Measurements from ENCODE around the gene CFAP157. TPM values are rescaled to one million over a fixed set of nuclear protein-coding genes. Genes with fewer than 3 reads are reported as not detected.

The CFAP157 gene
- polyA plus RNA-seq, 1 of the 3 experiments (the other 2 are of a cell fraction): 0.25 TPM

GRCh38 chr9:127698386-127698785, 8.4 kb upstream of the CFAP157 start:
- no peaks in the 10 kb centered on the region for H4K20me1 ChIP-seq (ENCODE audit: insufficient read depth)
- H3K4me3 ChIP-seq (ENCODE audit: low read depth in 2 of 2, low read length in 1 of 2): no peak overlapping the region
- CTCF ChIA-PET: interaction anchor here (1.9 kb wide), 1 partner anchor 12 kb away, joined by 4 read pairs; no protein-coding TSS in a partner anchor
- H3K4me1 ChIP-seq (ENCODE audit: control insufficient read depth in 1 of 2, insufficient read depth in 2 of 2, low read depth in 1 of 2, low read length in 1 of 2): peaks cover 0 to 14% of the 10 kb centered on the region in 2 experiments; a peak in 1 of 4 replicates
- POLR2A ChIA-PET: no interaction called here
- H3K9me3 ChIP-seq: no peaks in the 10 kb centered on the region
- no peaks in the 10 kb centered on the region for H3K27me3 ChIP-seq (ENCODE audit: insufficient read depth)
- no peak for TF ChIP-seq TCF12 (IDR thresholded peaks at IDR 0.05)
- TF ChIP-seq PBX3 (IDR thresholded peaks at IDR 0.05): no peak
- no peak for TF ChIP-seq JUND (IDR thresholded peaks at IDR 0.05)
- TF ChIP-seq TEAD4 (IDR thresholded peaks at IDR 0.05; ENCODE audit: borderline replicate concordance, insufficient read depth): no peak
- TF ChIP-seq FOSL2 (IDR thresholded peaks at IDR 0.05; ENCODE audit: borderline replicate concordance, low read depth): no peak
- TF ChIP-seq RFX5 (IDR thresholded peaks at IDR 0.05; ENCODE audit: low read length): no peak
- TF ChIP-seq CTCF (IDR thresholded peaks at IDR 0.05): no peak
- no peak for TF ChIP-seq ELF1 (IDR thresholded peaks at IDR 0.05)
- no peak for TF ChIP-seq GATA2 (CRISPR knock-in tag; IDR thresholded peaks at IDR 0.05)
- TF ChIP-seq RXRA (IDR thresholded peaks at IDR 0.05; ENCODE audit: borderline replicate concordance, low read depth): no peak
- no peak for TF ChIP-seq ZBTB33 (IDR thresholded peaks at IDR 0.05; ENCODE audit: borderline replicate concordance, low read depth)
- TF ChIP-seq REST (IDR thresholded peaks at IDR 0.05; ENCODE audit: low read depth, low read length): no peak
- no peak for TF ChIP-seq NRF1 (IDR thresholded peaks at IDR 0.05; ENCODE audit: low read depth, low read length)
- TF ChIP-seq MAX (IDR thresholded peaks at IDR 0.05; ENCODE audit: low read depth): no peak
- no peak for TF ChIP-seq USF1 (IDR thresholded peaks at IDR 0.05; ENCODE audit: borderline replicate concordance, low read depth)
- no peak for TF ChIP-seq RAD21 (IDR thresholded peaks at IDR 0.05; ENCODE audit: low read length)
- no peak for TF ChIP-seq MEF2A (IDR thresholded peaks at IDR 0.05; ENCODE audit: borderline replicate concordance, low read depth)
- H3K9me2 ChIP-seq: no peaks in the 10 kb centered on the region
- peaks cover 14% of the 10 kb centered on the region for H3F3A ChIP-seq (replicated peaks; ENCODE audit: insufficient read depth)
- DNase-seq: no peak
- no peak overlapping the region for H2AFZ ChIP-seq (ENCODE audit: low read depth)
- 94% methylated on average over 5 of the region's 5 CpGs for WGBS (ENCODE audit: low lambda C conversion rate)
- no peak overlapping the region for H3K27ac ChIP-seq (ENCODE audit: low read depth in 2 of 2, low read length in 1 of 2)
- H3K79me2 ChIP-seq (ENCODE audit: insufficient read depth): no peaks in the 10 kb centered on the region
- H3K9ac ChIP-seq: no peak overlapping the region
- H3K4me2 ChIP-seq: no peak overlapping the region
- no peaks in the 10 kb centered on the region for H3K36me3 ChIP-seq (replicated peaks in 1 of 2; ENCODE audit: control insufficient read depth in 1 of 2, insufficient read depth in 2 of 2, low read length in 1 of 2)
